Thyroid gland (tissue), 4 donors: Measurements from ENCODE around the gene CXCL9.
"Not testable (repeated sequence)": the region's sequence is repeated elsewhere in the genome, so short reads cannot be mapped to it uniquely, and the experiment has no call there.

Experiments
- POLR2A ChIP-seq, 2 donors: fragments of 450-650 bp; IDR thresholded peaks; one replicate each; pipeline ENCODE4 v1.6.1; 2017; ENCODE audit warnings: antibody characterized with exemption in 2 of 2, mild to moderate bottlenecking in 2 of 2, moderate library complexity in 1 of 2
- TF ChIP-seq, protein P1 (sequence below), 6 experiments: fragments of 200-600 bp in 3 of 6; fragments of 450-650 bp in 3 of 6; sonication (generic) in 3 of 6; IDR thresholded peaks; one replicate each; pipeline ENCODE4 v1.5.1; 2016 to 2019; ENCODE audit warnings: antibody characterized with exemption in 6 of 6, mild to moderate bottlenecking in 2 of 6, inconsistent platforms in 1 of 6, moderate library complexity in 1 of 6

DNA sequence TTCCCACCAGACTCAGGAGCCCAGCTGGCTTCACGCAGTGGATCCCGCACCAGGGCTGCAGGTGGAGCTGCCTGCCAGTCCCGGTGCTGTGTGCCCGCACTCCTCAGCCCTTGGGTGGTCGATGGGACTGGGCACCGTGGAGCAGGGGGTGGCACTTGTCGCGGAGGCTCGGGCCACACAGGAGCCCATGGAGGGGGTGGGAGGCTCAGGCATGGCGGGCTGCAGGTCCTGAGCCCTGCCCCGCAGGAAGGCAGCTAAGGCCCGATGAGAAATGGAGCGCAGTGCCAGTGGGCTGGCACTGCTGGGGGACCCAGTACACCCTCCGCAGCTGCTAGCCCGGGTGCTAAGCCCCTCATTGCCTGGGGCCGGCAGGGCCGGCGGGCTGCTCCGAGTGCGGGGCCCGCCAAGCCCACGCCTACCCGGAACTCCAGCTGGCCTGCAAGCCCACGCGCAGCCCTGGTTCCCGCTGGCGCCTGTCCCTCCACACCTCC is 43.3 kb upstream of the CXCL9 start:
- not testable (repeated sequence) for TF ChIP-seq POLR2A (IDR thresholded peaks at IDR 0.05)
- TF ChIP-seq, protein P1, sequence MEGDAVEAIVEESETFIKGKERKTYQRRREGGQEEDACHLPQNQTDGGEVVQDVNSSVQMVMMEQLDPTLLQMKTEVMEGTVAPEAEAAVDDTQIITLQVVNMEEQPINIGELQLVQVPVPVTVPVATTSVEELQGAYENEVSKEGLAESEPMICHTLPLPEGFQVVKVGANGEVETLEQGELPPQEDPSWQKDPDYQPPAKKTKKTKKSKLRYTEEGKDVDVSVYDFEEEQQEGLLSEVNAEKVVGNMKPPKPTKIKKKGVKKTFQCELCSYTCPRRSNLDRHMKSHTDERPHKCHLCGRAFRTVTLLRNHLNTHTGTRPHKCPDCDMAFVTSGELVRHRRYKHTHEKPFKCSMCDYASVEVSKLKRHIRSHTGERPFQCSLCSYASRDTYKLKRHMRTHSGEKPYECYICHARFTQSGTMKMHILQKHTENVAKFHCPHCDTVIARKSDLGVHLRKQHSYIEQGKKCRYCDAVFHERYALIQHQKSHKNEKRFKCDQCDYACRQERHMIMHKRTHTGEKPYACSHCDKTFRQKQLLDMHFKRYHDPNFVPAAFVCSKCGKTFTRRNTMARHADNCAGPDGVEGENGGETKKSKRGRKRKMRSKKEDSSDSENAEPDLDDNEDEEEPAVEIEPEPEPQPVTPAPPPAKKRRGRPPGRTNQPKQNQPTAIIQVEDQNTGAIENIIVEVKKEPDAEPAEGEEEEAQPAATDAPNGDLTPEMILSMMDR (IDR thresholded peaks at IDR 0.05), result not testable (repeated sequence)
